ENCODE measurements around the gene CHST8.

CHST8 gene

DNA sequence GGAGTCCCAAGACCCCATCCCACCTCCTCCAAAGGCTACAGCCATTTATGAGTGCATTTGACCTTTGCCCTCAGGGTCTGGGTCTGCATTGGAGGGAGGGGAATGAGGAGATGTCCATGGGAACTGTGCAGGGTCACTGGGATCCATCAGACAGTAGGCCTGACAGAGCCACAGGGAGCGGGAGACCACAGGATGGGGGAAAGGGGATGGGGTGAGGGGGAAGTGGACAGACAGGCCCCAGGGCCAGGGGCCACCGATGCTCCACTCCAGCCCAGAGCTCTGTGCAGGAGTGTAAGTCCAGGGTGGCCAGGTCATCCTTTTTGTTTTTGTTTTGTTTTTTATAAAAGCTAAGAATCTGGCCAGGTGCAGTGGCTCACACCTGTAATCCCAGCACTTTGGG is 82.5 kb downstream of the CHST8 start:
- DNase-seq (ENCODE audit: insufficient read length, low spot score), result no peak
- TF ChIP-seq POLR2A (IDR thresholded peaks at IDR 0.05; ENCODE audit: low read depth, low read length), result no peak
- no peak for FAIRE-seq

DNA sequence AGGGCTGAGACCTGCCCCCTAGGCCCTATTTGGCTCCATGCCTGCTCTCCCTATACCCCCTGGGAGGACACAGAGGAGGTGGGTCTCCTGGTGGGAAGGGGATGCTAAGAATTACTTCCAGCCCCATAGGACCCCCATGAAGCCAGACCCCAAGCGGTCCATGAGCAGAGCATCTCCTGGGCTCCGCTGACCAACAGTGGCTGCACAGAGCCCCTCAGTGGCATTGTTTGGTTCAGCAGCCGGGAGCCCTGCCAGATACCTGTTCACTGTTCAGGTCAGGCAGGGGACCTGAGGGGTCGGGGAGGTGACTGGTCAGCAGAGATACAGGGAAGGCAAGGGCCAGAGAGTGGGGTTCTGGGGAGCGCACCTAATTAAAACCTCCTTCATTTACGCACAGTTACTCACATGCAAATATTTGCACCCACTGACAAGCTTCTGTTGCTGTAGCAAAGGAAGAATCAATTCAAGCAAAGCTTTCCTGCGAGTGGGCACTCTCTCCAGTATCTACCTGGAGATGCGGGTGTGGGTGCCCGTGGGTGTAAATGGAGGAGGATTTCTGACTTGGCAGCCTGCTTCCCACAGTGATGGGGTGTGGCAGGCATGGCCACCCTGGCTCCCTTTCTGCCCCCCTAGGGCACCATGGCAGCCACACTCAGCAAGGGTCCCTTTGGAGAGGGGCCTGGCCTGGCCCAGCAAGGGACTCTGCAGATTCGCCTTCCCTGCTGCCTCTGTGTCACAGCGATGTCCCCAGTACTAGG is 83.5 kb downstream of the CHST8 start:
- DNase-seq (ENCODE audit: insufficient read length, low spot score), result no peak
- no peak for FAIRE-seq
- TF ChIP-seq POLR2A (IDR thresholded peaks at IDR 0.05; ENCODE audit: low read depth, low read length), result no peak

DNA sequence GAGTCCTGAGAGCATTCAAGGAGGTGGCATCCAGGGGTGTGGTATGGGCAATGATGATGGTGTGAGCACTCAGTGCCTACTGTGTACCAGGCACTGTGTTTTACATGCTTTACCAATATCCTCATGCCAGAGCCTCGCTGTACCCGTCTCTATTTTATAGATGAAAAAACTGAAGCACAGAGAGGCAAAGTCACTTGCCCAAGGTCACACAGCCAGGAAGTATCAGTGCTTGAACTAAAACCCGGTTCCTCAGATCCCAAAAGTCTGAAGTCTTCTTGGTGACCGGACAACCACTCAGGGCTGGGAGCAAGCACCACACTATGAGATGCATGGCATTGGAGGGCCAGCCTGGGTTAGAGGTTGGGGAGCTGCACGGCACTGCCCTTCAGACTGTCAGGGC is 84.1 kb downstream of the CHST8 start:
- no peak for FAIRE-seq
- TF ChIP-seq POLR2A (IDR thresholded peaks at IDR 0.05; ENCODE audit: low read depth, low read length), result no peak
- DNase-seq (ENCODE audit: insufficient read length, low spot score), result no peak

DNA sequence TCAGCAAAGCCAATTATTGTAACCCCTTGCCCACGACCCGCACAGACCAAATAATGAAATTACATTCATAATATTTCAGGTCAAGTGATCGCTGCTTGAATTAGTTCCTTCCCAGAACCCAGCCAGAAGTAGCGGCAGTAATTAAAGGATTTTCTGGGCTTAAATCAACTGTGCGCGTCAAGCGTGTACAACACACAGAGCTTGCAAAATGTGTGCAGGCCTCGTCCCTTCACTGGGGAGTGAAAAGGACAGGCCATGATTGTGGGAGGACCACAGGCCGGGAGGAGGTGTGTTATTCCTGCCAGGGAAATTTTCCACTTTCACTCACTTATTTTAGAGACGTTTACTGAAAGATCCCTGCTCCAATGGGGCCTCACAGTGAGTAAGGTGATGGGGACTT is 84.9 kb downstream of the CHST8 start:
- FAIRE-seq (no peak), DNase-seq (ENCODE audit: insufficient read length, low spot score) (no peak)
- TF ChIP-seq POLR2A (IDR thresholded peaks at IDR 0.05; ENCODE audit: low read depth, low read length), result no peak

DNA sequence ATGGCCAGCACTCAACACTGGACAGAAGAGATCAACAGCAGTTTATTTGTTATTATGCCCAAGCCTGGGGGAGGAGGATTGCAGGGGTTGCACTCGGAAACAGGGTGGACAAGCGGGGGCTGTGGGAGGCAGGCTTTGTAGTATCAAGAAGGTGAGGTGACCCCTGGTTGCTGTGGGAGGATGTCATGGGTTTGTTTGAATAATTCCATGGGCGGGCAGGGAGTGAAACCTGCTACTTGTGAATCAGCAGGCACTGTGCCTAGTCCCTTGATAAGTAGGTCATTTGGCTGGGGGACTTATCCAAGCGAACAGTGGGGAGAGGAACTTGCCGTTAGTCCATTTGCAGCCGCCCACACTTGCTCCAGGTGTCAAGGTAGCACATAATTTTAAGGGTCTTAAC is 90.5 kb downstream of the CHST8 start:
- FAIRE-seq (no peak), DNase-seq (ENCODE audit: insufficient read length, low spot score) (no peak)
- no peak for TF ChIP-seq POLR2A (IDR thresholded peaks at IDR 0.05; ENCODE audit: low read depth, low read length)

DNA sequence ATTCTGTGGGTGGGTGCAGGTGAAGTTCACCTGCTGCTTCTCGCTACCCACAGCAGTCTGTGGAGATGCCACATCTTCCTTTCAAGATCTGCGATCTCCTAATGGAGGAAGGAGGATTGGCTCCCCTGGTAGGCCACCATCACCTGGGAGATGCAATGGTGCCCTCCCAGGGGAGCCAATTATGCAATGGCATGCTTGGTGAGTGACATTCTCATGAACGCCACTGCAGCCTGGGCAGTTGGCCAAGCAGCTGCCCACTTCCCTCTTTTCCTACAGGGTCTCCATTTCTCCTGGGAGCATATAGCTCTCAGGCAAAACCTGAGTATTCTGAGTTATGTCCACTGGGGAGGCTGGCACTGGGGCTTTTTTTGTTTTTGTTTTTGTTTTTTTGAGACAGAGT is 91.4 kb downstream of the CHST8 start:
- DNase-seq (ENCODE audit: insufficient read length, low spot score) (no peak), FAIRE-seq (no peak)
- TF ChIP-seq POLR2A (IDR thresholded peaks at IDR 0.05; ENCODE audit: low read depth, low read length), result no peak

DNA sequence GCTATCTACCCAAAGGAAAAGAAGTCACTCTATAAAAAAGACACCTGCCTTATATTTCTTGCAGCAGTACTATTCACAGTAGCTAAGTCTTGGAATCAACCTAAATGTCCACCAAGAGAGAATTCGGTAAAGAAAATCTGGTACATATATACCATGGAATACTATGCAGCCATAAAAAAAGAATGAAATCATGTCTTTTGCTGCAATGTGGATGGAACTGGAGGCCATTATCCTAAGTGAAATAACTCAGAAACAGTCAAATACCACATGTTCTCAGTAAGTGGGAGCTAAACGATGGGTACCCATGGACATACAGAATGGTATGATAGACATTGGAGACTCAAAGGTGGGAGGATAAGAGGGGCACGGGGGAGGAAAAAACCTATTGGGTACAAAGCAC is 92.4 kb downstream of the CHST8 start:
- no peak for DNase-seq (ENCODE audit: insufficient read length, low spot score)
- no peak for FAIRE-seq
- no peak for TF ChIP-seq POLR2A (IDR thresholded peaks at IDR 0.05; ENCODE audit: low read depth, low read length)

DNA sequence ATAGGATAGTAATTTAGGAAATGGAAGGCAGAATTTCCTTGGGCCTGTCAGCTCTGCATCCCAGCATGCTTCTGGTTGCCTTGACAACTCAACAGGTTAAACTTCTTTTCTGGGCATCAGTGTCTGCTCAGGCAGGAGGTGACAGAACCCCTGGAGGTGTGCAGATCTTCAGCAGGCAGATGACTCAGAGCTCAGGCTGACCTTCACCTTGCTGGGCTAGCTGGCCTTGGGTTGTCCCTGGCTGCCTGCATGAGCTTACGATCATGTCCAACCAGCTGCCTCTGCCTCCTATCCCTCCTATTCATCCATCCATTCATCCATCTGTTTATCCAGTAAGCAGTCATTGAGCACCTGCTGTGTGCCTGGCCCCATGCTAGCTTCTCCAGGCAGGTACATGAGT is 93.7 kb downstream of the CHST8 start:
- no peak for FAIRE-seq
- TF ChIP-seq POLR2A (IDR thresholded peaks at IDR 0.05; ENCODE audit: low read depth, low read length), result no peak
- no peak for DNase-seq (ENCODE audit: insufficient read length, low spot score)

DNA sequence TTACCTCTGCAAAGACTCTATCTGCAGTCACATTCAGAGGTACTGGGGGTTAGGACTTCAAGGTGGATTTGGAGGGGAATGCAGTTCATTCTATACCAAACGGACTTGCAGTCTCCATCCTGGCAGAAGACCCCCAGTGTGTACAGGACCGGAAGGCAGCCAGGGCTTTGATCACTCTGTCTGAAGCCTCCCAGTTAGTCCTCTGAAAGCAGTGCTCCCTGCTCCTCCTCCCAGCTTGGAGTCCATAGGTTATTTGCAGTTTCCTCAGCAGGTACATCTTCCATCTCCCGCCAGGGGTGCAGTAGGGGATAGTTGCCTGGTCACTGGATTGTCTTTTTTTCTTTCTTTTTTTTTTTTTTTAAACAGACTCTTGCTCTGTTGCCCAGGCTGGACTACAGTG is 96.1 kb downstream of the CHST8 start:
- TF ChIP-seq POLR2A (IDR thresholded peaks at IDR 0.05; ENCODE audit: low read depth, low read length), result no peak
- DNase-seq (ENCODE audit: insufficient read length, low spot score) (no peak), FAIRE-seq (no peak)

DNA sequence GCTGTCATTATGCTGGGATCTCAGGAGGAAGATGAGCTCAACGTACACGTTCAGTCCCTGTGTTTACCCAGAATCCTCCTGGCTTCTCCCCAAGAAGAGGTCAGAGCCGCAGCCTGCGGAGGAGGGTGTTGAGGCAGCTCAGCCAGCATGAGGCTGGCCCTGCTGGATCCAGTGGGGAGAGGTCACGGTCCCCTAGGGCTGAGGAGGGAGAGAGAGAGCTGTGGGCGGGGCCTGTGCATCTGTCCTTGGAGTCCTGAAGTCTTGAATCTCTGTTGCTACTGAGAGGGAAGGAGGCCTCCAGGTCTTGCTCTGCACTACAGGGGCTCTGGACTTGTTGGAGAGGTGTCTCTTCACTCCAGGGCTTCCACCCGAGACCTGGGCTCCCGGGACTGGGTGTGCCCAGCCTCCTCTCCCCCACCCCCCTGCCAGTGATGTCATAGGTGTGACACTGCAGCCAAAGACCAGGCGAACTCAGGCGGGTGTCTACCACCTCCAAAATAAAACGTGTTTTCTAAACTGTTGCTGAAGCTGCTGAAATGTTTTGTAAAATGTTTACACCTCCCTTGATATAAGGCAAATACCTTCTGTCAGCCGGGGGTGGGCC is 97.0 kb downstream of the CHST8 start:
- DNase-seq (ENCODE audit: insufficient read length, low spot score) (no peak), FAIRE-seq (no peak)

DNA sequence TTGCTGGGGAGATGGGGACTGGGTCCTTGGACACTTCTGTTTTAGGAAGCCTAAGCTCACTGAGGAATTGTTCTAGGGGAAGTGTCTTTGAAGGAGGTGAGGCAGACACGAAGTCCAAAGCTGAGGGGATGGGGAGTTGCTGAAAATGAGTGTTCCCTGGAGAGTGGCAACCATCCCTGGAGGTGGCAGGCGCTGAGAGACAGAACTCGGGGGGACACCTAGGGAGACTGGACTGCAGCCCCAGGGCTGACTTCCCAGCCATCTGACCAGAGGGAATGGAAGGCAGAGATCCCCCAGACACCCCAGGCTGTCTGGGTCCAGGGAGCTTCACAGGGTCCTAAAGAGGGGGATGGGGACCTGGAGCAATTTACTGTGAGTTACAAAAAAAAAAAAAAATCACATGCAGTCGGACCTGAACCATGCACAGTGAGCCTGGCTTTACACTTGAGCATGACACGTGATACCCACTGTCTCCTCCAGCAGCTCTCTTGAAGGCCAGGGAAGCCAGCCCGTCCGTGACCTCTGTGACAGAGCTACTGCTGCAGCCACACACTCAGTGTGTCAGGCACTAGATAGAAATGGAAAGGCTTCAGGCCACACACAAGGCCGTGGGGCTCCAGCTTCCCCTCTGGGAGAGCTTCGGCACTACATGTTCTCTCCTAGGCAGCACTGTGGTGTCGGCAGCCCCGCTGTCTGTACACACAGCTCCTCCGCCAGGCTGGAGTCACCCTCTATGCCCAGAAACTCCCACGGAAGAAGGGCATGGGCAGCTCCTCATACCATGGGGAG is 97.8 kb downstream of the CHST8 start:
- DNase-seq (ENCODE audit: insufficient read length, low spot score), result no peak
- TF ChIP-seq POLR2A (IDR thresholded peaks at IDR 0.05; ENCODE audit: low read depth, low read length), result no peak
- FAIRE-seq, result no peak

More for the DNA sequence above, 97.0 kb downstream of the CHST8 start:
- TF ChIP-seq POLR2A (IDR thresholded peaks at IDR 0.05; ENCODE audit: low read depth, low read length), result no peak

DNA sequence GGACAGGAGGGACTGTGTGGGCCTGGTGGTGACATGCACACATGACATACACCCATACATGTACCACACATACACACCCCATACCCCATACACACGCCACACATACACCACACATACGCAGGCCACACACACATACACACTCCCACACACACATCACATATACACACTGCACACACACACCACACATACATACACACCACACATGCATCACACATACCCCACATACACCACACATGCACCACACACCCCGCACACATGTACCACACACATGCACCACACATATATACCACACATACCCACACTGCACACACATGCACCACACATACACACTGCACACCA is 98.4 kb downstream of the CHST8 start:
- no peak for FAIRE-seq
- no peak for DNase-seq (ENCODE audit: insufficient read length, low spot score)
- no peak for TF ChIP-seq POLR2A (IDR thresholded peaks at IDR 0.05; ENCODE audit: low read depth, low read length)

DNA sequence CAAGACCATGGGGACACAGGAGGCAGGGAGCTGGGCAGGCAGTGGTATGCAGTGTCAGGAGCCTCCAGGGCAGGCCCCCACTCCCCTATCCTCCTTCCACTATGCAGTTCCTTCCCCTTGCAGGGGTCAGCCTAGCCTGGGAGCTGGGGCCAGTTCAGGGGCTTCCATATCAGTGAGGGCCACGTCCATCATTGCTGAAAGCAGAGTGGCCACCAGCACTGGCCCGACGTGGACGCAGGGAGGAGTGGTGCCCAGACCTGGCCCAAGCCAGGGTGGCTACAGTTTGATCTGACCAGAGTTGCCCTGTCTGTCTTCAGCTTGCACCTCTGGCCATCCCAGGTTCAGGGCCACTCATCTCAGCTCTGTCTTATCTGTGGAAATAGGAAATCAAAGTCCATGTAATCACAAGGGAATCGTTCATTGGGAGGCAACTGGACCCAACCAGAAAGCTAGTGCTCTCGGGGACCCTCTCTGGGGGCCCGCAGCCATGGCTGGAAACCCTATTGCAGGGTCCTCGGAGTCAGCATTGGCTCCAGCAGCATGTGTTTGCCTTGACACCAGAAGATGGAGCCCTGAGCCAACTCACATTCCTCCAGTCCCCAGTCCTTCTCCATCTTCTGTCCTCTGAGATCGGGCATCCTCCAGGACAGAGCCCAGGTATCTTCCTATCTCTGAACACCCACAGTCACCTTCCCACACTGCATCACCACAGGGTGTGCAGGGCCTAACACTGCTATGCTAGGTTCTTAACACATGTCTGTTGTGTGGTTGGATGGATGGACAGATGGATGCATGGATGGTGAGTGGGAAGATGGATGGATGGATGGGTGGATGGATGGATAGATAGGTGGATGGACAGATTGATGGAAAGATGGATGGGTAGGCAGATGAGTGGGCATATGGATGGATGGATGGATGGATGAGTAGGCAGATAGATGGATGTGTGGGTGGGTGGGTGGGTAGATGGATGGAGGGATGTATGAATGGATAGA is 99.2 kb downstream of the CHST8 start:
- no peak for FAIRE-seq
- no peak for DNase-seq (ENCODE audit: insufficient read length, low spot score)
- TF ChIP-seq POLR2A (IDR thresholded peaks at IDR 0.05; ENCODE audit: low read depth, low read length), result no peak

All from H54 (cell line).